ENCODE measurements around the gene NEU1. TPM values are rescaled to one million over a fixed set of nuclear protein-coding genes. Genes with fewer than 3 reads are reported as not detected.
"Not testable (repeated sequence)": the region's sequence is repeated elsewhere in the genome, so short reads cannot be mapped to it uniquely, and the experiment has no call there.

Gene NEU1
- total and polyA plus RNA-seq, 2 donors (not counting 1 experiment from before 2014, with no cell fraction given), result 51.2 to 100 TPM

DNA sequence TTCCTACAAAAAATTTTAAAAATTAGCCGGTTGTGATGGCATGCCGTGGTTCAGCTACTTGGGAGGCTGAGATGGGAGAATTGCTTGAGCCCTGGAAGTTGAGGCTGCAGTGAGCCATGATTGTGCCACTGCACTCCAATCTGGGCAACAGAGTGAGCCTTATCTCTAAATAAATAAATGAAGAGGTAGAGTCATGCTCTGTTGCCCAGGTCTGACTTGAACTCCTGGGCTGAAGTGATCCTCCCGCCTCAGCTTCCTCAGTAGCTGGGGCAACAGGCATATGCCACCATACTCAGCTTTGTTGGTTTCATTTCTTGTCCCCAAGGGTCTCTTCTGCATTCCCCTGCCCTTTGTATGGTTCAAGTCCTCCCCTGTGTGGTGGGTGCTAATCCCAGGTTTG lies 18.1 kb downstream of the NEU1 start:
- Histone ChIP-seq H3K27ac (ENCODE audit: insufficient read depth, low read length) (no peak overlapping the region), H2AFZ (ENCODE audit: low read length) (no peak overlapping the region)

DNA sequence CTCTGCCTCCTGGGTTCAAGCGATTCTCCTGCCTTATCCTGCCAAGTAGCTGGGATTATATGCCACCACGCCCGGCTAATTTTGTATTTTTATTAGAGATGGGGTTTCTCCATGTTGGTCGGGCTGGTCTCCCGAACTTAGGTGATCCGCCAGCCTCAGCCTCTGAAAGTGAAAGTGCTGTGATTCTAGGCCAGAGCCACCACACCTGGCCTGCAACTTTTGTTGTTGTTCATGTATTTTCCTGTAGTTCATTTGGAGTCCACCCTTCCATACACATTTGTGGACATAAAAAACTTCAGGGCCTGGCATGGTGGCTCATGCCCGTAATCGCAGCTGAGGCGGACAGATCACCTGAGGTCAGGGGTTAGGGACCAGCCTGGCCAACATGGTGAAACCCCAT lies 20.6 kb downstream of the NEU1 start:
- Histone ChIP-seq H3K36me3 (ENCODE audit: control insufficient read depth, insufficient read depth, low read length) (peaks cover 15% of the 10 kb centered on the region), H3K27me3 (ENCODE audit: control insufficient read depth, insufficient read depth, low read length) (no peaks in the 10 kb centered on the region), H3K4me3 (replicated peaks in 1 of 4; ENCODE audit: control extremely low read depth in 1 of 4, insufficient read depth in 1 of 4, low read depth in 3 of 4, low read length in 4 of 4) (no peak overlapping the region), H3K79me2 (ENCODE audit: control insufficient read depth, insufficient read depth, low read length) (peaks cover 19% of the 10 kb centered on the region), H2AFZ (ENCODE audit: low read length) (no peak overlapping the region), H3K4me1 (ENCODE audit: control insufficient read depth, extremely low read depth, insufficient read depth, low read length) (peaks cover 11% of the 10 kb centered on the region), H3K4me2 (ENCODE audit: extremely low read depth, insufficient read depth, low read length) (no peak overlapping the region), H4K20me1 (ENCODE audit: control insufficient read depth, extremely low read depth, insufficient read depth, low read length) (peaks cover 6% of the 10 kb centered on the region), H3K9me3 (ENCODE audit: control insufficient read depth, insufficient read depth, low read depth, low read length) (no peaks in the 10 kb centered on the region), H3K27ac (ENCODE audit: insufficient read depth, low read length) (no peak overlapping the region), H3K9ac (ENCODE audit: insufficient read depth, low read length) (no peak overlapping the region)
- DNase-seq (ENCODE audit: low read depth in 2 of 2), result no peak
- TF ChIP-seq CTCF (conservative IDR thresholded peaks at IDR 0.05 in 1 of 2, IDR thresholded peaks at IDR 0.05 in 1 of 2; ENCODE audit: low read depth in 1 of 2, low read length in 2 of 2) (no peak), EZH2 (IDR thresholded peaks at IDR 0.05; ENCODE audit: low read length, missing control alignments) (no peak)

More for the DNA sequence above, 18.1 kb downstream of the NEU1 start:
- no peak overlapping the region for H3K4me3 ChIP-seq (replicated peaks in 1 of 4; ENCODE audit: control extremely low read depth in 1 of 4, insufficient read depth in 1 of 4, low read depth in 3 of 4, low read length in 4 of 4)
- DNase-seq (ENCODE audit: low read depth in 2 of 2), result no peak
- no peak overlapping the region for H3K9ac ChIP-seq (ENCODE audit: insufficient read depth, low read length)
- TF ChIP-seq EZH2 (IDR thresholded peaks at IDR 0.05; ENCODE audit: low read length, missing control alignments) (no peak), CTCF (conservative IDR thresholded peaks at IDR 0.05 in 1 of 2, IDR thresholded peaks at IDR 0.05 in 1 of 2; ENCODE audit: low read depth in 1 of 2, low read length in 2 of 2) (no peak)
- no peaks in the 10 kb centered on the region for H3K4me1 ChIP-seq (ENCODE audit: control insufficient read depth, extremely low read depth, insufficient read depth, low read length)
- H3K27me3 ChIP-seq (ENCODE audit: control insufficient read depth, insufficient read depth, low read length), result no peaks in the 10 kb centered on the region
- no peaks in the 10 kb centered on the region for H4K20me1 ChIP-seq (ENCODE audit: control insufficient read depth, extremely low read depth, insufficient read depth, low read length)
- H3K79me2 ChIP-seq (ENCODE audit: control insufficient read depth, insufficient read depth, low read length), result no peaks in the 10 kb centered on the region
- H3K9me3 ChIP-seq (ENCODE audit: control insufficient read depth, insufficient read depth, low read depth, low read length), result no peaks in the 10 kb centered on the region
- peaks cover 2% of the 10 kb centered on the region for H3K36me3 ChIP-seq (ENCODE audit: control insufficient read depth, insufficient read depth, low read length)
- no peak overlapping the region for H3K4me2 ChIP-seq (ENCODE audit: extremely low read depth, insufficient read depth, low read length)

- not testable (repeated sequence) for H3K4me3 ChIP-seq (replicated peaks in 1 of 4; ENCODE audit: control extremely low read depth in 1 of 4, insufficient read depth in 1 of 4, low read depth in 3 of 4, low read length in 4 of 4); H3K27ac ChIP-seq (ENCODE audit: insufficient read depth, low read length); H2AFZ ChIP-seq (ENCODE audit: low read length); DNase-seq (ENCODE audit: low read depth in 2 of 2); H3K27me3 ChIP-seq (ENCODE audit: control insufficient read depth, insufficient read depth, low read length); H3K9me3 ChIP-seq (ENCODE audit: control insufficient read depth, insufficient read depth, low read depth, low read length); H3K9ac ChIP-seq (ENCODE audit: insufficient read depth, low read length); H4K20me1 ChIP-seq (ENCODE audit: control insufficient read depth, extremely low read depth, insufficient read depth, low read length)
- Histone ChIP-seq H3K79me2 (ENCODE audit: control insufficient read depth, insufficient read depth, low read length) (peaks cover 41% of the 10 kb centered on the region), H3K4me1 (ENCODE audit: control insufficient read depth, extremely low read depth, insufficient read depth, low read length) (peaks cover 15% of the 10 kb centered on the region), H3K36me3 (ENCODE audit: control insufficient read depth, insufficient read depth, low read length) (peaks cover 18% of the 10 kb centered on the region), H3K4me2 (ENCODE audit: extremely low read depth, insufficient read depth, low read length) (peak overlapping the region; percentile 5)
Observed at GRCh38 chr6:31839779-31840126, 22.9 kb downstream of the NEU1 start.
